Nucleus accumbens (tissue), 56 donors: Measurements from ENCODE around the gene NHLH2.

ENCODE experiments used
- DNase-seq, 56 donors: peaks; one replicate each; lab custom pipeline; 2025; lab: John Stamatoyannopoulos, UW

NHLH2 gene

DNA sequence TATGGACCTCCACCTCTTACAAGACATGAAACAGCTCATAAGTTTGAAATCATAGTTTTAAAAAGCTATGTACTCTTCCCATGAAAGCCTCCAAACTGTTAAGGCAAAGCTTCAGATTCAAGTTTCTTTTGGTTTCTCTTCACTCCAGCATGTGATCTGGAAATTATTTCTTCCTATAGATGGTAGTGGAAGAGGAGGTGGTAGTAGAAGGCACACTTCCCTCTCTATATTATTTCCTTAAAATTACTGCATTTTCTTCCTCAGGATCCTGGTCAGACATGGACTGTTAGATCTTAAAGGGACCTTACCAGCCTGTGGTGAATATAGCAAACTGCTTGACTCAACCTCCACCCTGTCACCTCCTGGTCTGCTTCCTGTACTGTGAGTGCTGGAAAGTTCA lies 31.9 kb downstream of the NHLH2 start:
- DNase-seq, result no peak

DNA sequence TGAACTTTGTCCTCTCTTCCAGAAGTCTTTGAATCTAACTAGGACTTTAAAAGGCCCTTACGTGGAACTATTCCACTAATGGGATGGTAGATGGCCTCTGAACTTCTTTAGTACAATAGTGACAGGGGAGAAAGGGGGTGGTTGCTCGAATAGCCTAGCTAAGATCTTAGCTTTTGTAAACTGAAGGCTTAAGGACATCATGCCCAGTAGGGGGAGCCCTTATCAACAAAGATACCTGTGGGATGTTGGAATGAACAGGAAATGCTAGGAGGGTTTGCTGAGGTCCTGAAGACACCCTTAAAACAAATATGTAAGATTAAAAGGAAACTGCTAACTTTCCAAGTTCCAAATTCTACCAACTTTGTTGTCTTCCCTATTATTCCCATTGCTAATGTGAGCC lies 33.2 kb downstream of the NHLH2 start:
- peak in 26 of 56 donors; percentile 1 to 65 (median 22) for DNase-seq

GRCh38 chr1:115805597-115805996 lies 35.3 kb downstream of the NHLH2 start:
- DNase-seq, result no peak

- DNase-seq, result no peak
Measured at GRCh38 chr1:115802416-115802815, 38.5 kb downstream of the NHLH2 start.

- DNase-seq, result no peak
Measured at GRCh38 chr1:115797486-115797885, 43.4 kb downstream of the NHLH2 start.

- no peak for DNase-seq
Measured at GRCh38 chr1:115796897-115797296, 44.0 kb downstream of the NHLH2 start.

DNA sequence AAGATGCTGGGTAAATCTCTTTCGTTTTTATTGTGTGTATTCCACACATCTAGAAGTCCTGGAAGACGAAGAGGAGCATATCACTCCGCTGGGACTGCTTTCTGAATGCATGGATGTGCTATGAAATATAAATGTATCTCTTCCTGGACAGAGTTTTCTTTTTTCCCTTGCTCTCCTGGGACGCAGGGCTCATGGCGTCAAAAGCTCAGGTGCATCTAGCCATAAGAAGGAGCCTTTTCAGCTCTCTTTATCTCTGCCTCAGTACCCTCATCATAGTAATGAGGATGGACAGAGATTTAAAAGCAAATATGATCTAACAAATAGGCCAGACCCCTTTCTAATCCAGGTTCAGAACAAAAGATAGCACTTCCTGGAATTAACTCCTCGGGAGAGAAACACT lies 44.9 kb downstream of the NHLH2 start:
- DNase-seq, result no peak

DNA sequence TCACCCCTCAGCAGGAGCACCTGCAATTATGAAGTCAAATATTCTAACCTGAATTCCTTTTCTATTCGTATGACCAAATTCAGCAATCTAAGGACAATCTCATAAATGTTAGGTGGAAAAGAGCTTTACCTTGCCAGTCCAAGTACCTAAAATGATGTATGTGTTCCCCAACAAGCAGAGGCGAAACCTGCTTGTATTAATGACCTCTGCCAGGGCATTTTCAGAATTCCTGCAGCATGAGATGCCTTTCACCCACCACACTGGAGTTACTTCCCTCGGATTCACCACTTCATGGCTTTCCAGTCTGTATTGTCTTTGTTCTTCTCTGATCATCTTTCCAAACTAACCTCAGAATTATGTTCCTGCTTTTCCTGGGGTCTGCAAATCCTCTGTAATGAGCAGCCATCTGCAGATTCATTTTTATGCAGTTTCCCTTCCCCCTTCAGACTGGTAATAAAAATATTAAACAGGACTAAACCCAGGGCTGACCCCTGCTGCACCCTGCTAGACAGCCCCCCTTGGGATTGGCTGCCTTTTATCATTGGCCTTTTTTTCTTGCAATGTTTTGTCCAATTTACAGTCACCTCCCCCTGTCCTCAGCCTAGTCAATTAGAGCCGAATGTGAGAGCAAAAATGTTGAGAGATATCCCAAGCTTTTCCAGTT lies 45.8 kb downstream of the NHLH2 start:
- no peak for DNase-seq

- no peak for DNase-seq
Measured at GRCh38 chr1:115793162-115793561, 47.8 kb downstream of the NHLH2 start.

GRCh38 chr1:115791816-115792215 lies 49.1 kb downstream of the NHLH2 start:
- no peak for DNase-seq

GRCh38 chr1:115790846-115791245 lies 50.1 kb downstream of the NHLH2 start:
- no peak for DNase-seq

- DNase-seq, result no peak
Measured at GRCh38 chr1:115790356-115790755, 50.6 kb downstream of the NHLH2 start.
